Gastrocnemius medialis (tissue), 4 donors: ENCODE data around the gene PARD6G. TPM values are rescaled to one million over a fixed set of nuclear protein-coding genes. Genes with fewer than 3 reads are reported as not detected.

ENCODE experiments used
- ATAC-seq, 2 donors: fragments of 150-250 bp; one replicate each; pipeline ENCODE4 v1.9.1; 2016
- DNase-seq, 2 donors: peaks; one replicate each; pipeline ENCODE4 v3.0.0-alpha.2; 2019
- H3K27ac ChIP-seq, 4 donors: fragments of 200-600 bp; sonication (generic); 1 replicate in 1 of 4; 2 replicates in 3 of 4; pipeline ENCODE4 v1.5.1; 2016 to 2018; ENCODE audit warnings: mild to moderate bottlenecking in 2 of 4, moderate library complexity in 1 of 4
- H3K27me3 ChIP-seq, 3 donors: fragments of 200-600 bp; sonication (generic) in 2 of 3; 1 replicate in 1 of 3; 2 replicates in 2 of 3; pipeline versions ENCODE4 v1.5.1 to v1.6.0; 2016 to 2019; ENCODE audit warnings: mild to moderate bottlenecking in 1 of 3, moderate library complexity in 1 of 3
- H3K36me3 ChIP-seq, 2 donors: fragments of 200-600 bp; sonication (generic) in 1 of 2; one replicate each; pipeline ENCODE4 v1.5.1; 2017 to 2018
- H3K4me1 ChIP-seq, 2 donors: fragments of 200-600 bp; sonication (generic) in 1 of 2; one replicate each; pipeline ENCODE4 v1.5.1; 2016 to 2017; ENCODE audit warnings: mild to moderate bottlenecking in 2 of 2
- H3K4me3 ChIP-seq, 4 donors: fragments of 200-600 bp; sonication (generic) in 3 of 4; 1 replicate in 1 of 4; 2 replicates in 3 of 4; pipeline ENCODE4 v1.5.1; 2016 to 2019; ENCODE audit warnings: mild to moderate bottlenecking in 2 of 4
- H3K9me3 ChIP-seq, 3 donors: fragments of 200-600 bp; sonication (generic) in 2 of 3; 1 replicate in 1 of 3; 2 replicates in 2 of 3; pipeline ENCODE4 v1.5.1; 2016 to 2019
- POLR2A ChIP-seq, 2 donors: fragments of 450-650 bp; IDR thresholded peaks; one replicate each; pipeline ENCODE4 v1.6.1; 2017; ENCODE audit warnings: antibody characterized with exemption in 2 of 2, mild to moderate bottlenecking in 2 of 2, moderate library complexity in 2 of 2
- in situ Hi-C, 4 donors: fragments of 200-750 bp; cut with MboI; loops; one replicate each; pipeline versions ENCODE4 v1.15.0 to v1.8.0; 2017; ENCODE audit warnings: low sequenced_read_pairs in 4 of 4
- intact Hi-C: fragments of 100-400 bp; cut with DNase I; formaldehyde crosslinking; loops from one replicate; pipeline ENCODE4 v1.15.1; 2023; ENCODE audit warnings: low total_unique reads
- total RNA-seq, 4 donors: library from RNA; depleted of rRNA; stranded (reverse); fragments of >200 nt; gene quantifications; one replicate each; pipeline versions ENCODE4 v1.1.0 to v1.2.3, GENCODE V29; 2016
- TF ChIP-seq, protein P1 (sequence below), 5 experiments: fragments of 450-650 bp in 3 of 5; fragments of 200-600 bp in 2 of 5; sonication (generic) in 2 of 5; IDR thresholded peaks in 4 of 5; conservative IDR thresholded peaks in 1 of 5; 1 replicate in 4 of 5; 2 replicates in 1 of 5; pipeline ENCODE4 v1.5.1; 2016 to 2019; ENCODE audit warnings: antibody characterized with exemption in 5 of 5, mild to moderate bottlenecking in 3 of 5, moderate library complexity in 3 of 5

The PARD6G gene
- total RNA-seq, 4 donors from 2014 or later = 0.39 to 9.2 (median 0.48) TPM

DNA sequence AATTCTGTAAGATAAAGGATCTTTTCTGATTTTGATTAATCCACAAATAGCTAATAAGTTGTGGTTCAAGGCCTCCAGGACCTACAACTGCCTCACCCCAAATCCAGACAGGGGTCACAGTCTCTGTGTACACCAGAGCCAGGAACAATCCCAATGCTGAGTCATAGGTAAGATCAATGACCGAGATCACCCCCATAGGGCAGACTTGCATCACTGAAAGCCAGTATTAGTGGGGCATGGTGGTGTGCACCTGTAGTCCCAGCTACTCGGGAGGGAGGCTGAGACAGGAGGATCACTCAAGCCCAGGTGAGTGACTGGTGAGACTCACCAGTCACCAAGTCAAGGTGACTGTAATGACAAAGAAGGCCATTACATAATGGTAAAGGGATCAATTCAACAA lies 12.9 kb downstream of the PARD6G start:
- Histone ChIP-seq H3K4me3 (no peak overlapping the region), H3K9me3 (no peaks in the 10 kb centered on the region), H3K27me3 (no peaks in the 10 kb centered on the region), H3K36me3 (no peaks in the 10 kb centered on the region), H3K4me1 (no peaks in the 10 kb centered on the region), H3K27ac (no peak overlapping the region)
- in situ Hi-C loops (no loop called here), intact Hi-C loops (no loop called here)
- DNase-seq = no peak
- no peak for TF ChIP-seq POLR2A (IDR thresholded peaks at IDR 0.05)
- TF ChIP-seq, protein P1, sequence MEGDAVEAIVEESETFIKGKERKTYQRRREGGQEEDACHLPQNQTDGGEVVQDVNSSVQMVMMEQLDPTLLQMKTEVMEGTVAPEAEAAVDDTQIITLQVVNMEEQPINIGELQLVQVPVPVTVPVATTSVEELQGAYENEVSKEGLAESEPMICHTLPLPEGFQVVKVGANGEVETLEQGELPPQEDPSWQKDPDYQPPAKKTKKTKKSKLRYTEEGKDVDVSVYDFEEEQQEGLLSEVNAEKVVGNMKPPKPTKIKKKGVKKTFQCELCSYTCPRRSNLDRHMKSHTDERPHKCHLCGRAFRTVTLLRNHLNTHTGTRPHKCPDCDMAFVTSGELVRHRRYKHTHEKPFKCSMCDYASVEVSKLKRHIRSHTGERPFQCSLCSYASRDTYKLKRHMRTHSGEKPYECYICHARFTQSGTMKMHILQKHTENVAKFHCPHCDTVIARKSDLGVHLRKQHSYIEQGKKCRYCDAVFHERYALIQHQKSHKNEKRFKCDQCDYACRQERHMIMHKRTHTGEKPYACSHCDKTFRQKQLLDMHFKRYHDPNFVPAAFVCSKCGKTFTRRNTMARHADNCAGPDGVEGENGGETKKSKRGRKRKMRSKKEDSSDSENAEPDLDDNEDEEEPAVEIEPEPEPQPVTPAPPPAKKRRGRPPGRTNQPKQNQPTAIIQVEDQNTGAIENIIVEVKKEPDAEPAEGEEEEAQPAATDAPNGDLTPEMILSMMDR (IDR thresholded peaks at IDR 0.05 in 4 of 5, conservative IDR thresholded peaks at IDR 0.05 in 1 of 5) = no peak
- no peak for ATAC-seq

DNA sequence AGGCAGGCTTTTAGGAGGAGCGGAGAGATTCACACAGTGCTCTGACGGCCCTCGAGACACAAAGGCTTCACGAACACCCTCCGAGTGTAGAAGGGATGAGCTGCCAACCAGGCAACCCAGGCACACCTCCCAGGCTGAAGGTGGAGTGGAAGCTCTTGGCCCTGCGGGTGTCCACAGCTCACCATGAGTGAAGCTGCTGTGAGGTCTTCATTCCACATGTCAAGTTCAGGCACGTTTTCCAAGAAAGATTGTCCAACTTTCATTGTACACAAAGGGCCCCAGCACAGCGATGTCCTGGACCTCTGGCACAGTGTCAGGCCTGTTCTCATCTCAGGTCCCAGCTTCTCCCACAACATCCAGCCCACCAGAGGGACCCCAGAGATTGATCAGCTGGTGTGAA lies 13.4 kb downstream of the PARD6G start:
- H3K36me3 ChIP-seq = no peaks in the 10 kb centered on the region
- H3K4me1 ChIP-seq = no peaks in the 10 kb centered on the region
- no peaks in the 10 kb centered on the region for H3K27me3 ChIP-seq
- no peak for ATAC-seq
- no peak for TF ChIP-seq POLR2A (IDR thresholded peaks at IDR 0.05)
- TF ChIP-seq, protein P1 (IDR thresholded peaks at IDR 0.05 in 4 of 5, conservative IDR thresholded peaks at IDR 0.05 in 1 of 5) = no peak
- H3K27ac ChIP-seq = no peak overlapping the region
- no peaks in the 10 kb centered on the region for H3K9me3 ChIP-seq
- DNase-seq = no peak
- in situ Hi-C loops (no loop called here), intact Hi-C loops (no loop called here)
- H3K4me3 ChIP-seq = no peak overlapping the region

DNA sequence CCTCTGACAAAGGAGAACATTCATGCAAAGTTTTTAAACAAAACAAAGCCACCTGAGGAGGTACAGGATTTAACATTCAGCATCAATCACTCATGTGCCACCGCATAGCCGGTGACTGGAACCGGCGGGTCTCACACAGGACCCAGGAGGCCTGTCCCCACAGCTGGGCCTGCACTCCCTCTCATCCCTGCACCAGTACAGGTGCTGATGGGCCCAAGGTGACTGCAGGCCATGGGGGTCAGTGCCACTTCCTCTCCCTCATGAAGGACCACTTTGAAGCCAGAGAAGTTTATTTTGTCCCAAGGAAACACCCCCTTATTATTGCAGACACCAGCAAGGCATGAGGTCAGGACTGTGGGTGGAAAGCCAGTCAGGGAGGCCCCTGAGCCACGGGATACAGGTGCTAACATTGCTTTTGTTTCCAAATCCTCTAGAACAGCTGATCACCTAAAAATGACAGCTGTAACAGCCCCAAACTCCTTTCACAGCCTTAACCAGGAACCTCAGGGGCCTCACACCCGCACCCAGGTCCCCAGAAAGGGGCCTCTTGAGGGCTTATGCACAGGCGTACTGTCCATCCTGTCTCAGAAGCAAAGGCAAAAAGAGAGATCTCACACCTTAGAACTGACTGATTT lies 14.0 kb downstream of the PARD6G start:
- TF ChIP-seq, protein P1 (IDR thresholded peaks at IDR 0.05 in 4 of 5, conservative IDR thresholded peaks at IDR 0.05 in 1 of 5) = no peak
- TF ChIP-seq POLR2A (IDR thresholded peaks at IDR 0.05) = no peak
- intact Hi-C loops = no loop called here
- no peak for DNase-seq

DNA sequence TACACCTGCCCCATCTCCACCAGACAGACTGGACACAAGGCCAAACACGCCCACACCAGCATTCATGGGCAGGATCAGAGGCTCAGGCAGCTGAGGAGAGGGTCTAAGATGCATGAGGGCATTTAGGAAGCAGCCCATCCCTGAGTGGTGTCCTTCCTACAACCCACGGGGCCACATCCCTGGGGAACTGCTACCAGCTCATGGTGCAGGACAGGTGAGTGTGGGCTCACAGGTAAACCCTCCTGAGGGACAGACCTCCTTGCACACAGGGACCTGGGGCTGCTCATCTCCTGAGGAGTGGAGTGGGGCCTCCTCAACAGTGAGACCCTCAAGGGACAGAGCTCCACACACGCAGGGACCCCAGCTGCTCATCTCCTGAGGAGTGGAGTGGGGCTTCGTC lies 14.6 kb downstream of the PARD6G start:
- no peaks in the 10 kb centered on the region for H3K9me3 ChIP-seq
- no peaks in the 10 kb centered on the region for H3K4me1 ChIP-seq
- intact Hi-C loops = no loop called here
- no peaks in the 10 kb centered on the region for H3K27me3 ChIP-seq
- H3K27ac ChIP-seq = no peak overlapping the region
- no peaks in the 10 kb centered on the region for H3K36me3 ChIP-seq
- no peak overlapping the region for H3K4me3 ChIP-seq
- DNase-seq (no peak), ATAC-seq (no peak)
- TF ChIP-seq, protein P1 (IDR thresholded peaks at IDR 0.05 in 4 of 5, conservative IDR thresholded peaks at IDR 0.05 in 1 of 5) = no peak
- TF ChIP-seq POLR2A (IDR thresholded peaks at IDR 0.05) = no peak
- in situ Hi-C loops = no loop called here

More for the DNA sequence above, 14.0 kb downstream of the PARD6G start:
- ATAC-seq = no peak
- H3K4me3 ChIP-seq = no peak overlapping the region
- H3K27me3 ChIP-seq = no peaks in the 10 kb centered on the region
- H3K36me3 ChIP-seq = no peaks in the 10 kb centered on the region
- in situ Hi-C loops = no loop called here
- no peaks in the 10 kb centered on the region for H3K9me3 ChIP-seq
- no peak overlapping the region for H3K27ac ChIP-seq
- no peaks in the 10 kb centered on the region for H3K4me1 ChIP-seq

DNA sequence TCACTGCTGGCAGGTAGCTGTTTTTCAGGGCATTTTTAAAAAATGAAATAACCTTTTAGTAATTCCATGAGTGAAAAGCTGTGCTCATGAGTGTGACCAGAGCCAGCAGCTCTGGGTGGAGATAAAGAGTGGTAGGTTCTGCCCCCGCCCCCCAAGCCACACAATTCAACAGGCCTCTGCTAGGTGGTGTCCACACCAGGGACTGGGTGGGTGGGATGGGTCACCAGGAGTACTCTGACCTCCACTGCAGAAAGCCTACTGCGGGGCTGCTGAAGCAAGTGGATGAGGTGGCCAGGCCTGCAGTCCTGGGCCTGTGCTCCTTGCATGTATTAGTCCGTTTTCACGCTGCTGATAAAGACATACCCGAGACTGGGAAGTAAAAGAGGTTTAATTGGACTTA lies 15.3 kb downstream of the PARD6G start:
- in situ Hi-C loops (no loop called here), intact Hi-C loops (no loop called here)
- no peaks in the 10 kb centered on the region for H3K9me3 ChIP-seq
- TF ChIP-seq POLR2A (IDR thresholded peaks at IDR 0.05) = no peak
- TF ChIP-seq, protein P1 (IDR thresholded peaks at IDR 0.05 in 4 of 5, conservative IDR thresholded peaks at IDR 0.05 in 1 of 5) = no peak
- H3K36me3 ChIP-seq = no peaks in the 10 kb centered on the region
- H3K4me1 ChIP-seq = no peaks in the 10 kb centered on the region
- DNase-seq = no peak
- no peak for ATAC-seq
- H3K27me3 ChIP-seq = no peaks in the 10 kb centered on the region
- H3K4me3 ChIP-seq = no peak overlapping the region
- no peak overlapping the region for H3K27ac ChIP-seq
